Stimulated activated effector memory CD8-positive, alpha-beta T cell treated with anti-CD3 and anti-CD28 coated beads, Interleukin-12 subunit alpha, Interleukin-12 subunit beta, amount 100 ng/mL, for 72 hours (primary cell): ENCODE measurements around the gene CALCOCO2.

ENCODE experiments used
- ATAC-seq: fragments of 150-1000 bp; cut with Tn5 transposase; 2 replicates; pipeline ENCODE4 v1.10.0; 2021
- DNase-seq, 2 donors: peaks; one replicate each; pipeline ENCODE4 v3.0.0; 2021 to 2022; ENCODE audit warnings: low spot score in 2 of 2
- H3K27ac Mint-ChIP-seq: one replicate; pipeline ENCODE4 v1.8.0; 2022; ENCODE audit warnings: mild to moderate bottlenecking, mixed read lengths
- H3K36me3 Mint-ChIP-seq: one replicate; pipeline ENCODE4 v1.8.0; 2022; ENCODE audit warnings: mild to moderate bottlenecking, mixed read lengths
- H3K4me1 Mint-ChIP-seq: one replicate; pipeline ENCODE4 v1.8.0; 2022; ENCODE audit warnings: mixed read lengths
- H3K4me3 Mint-ChIP-seq: one replicate; pipeline ENCODE4 v1.8.0; 2022; ENCODE audit warnings: mild to moderate bottlenecking, mixed read lengths
- H3K9me3 Mint-ChIP-seq: one replicate; pipeline ENCODE4 v1.8.0; 2022; ENCODE audit warnings: mixed read lengths

The CALCOCO2 gene

GRCh38 chr17:48910370-48910769, 79.5 kb downstream of the CALCOCO2 start:
- Mint-ChIP-seq H3K4me3 (peak overlapping the region; percentile 95), H3K9me3 (no peaks in the 10 kb centered on the region), H3K27ac (peak overlapping the region; percentile 95), H3K36me3 (peaks cover 77% of the 10 kb centered on the region), H3K4me1 (peaks cover 69% of the 10 kb centered on the region)
- no peak for ATAC-seq
- no peak for DNase-seq

GRCh38 chr17:48912476-48912875, 81.6 kb downstream of the CALCOCO2 start:
- peaks cover 98% of the 10 kb centered on the region for H3K36me3 Mint-ChIP-seq
- H3K4me1 Mint-ChIP-seq = peaks cover 82% of the 10 kb centered on the region
- ATAC-seq = no peak
- peak overlapping the region; percentile 95 for H3K4me3 Mint-ChIP-seq
- peak overlapping the region; percentile 95 for H3K27ac Mint-ChIP-seq
- no peaks in the 10 kb centered on the region for H3K9me3 Mint-ChIP-seq
- no peak for DNase-seq
